Fibroblast of the aortic adventitia (primary cell): ENCODE results near the gene ACYP2. TPM values are rescaled to one million over a fixed set of nuclear protein-coding genes. Genes with fewer than 3 reads are reported as not detected.
A peak's percentile ranks its signal among the peaks of the same experiment; 100 is the strongest.

Experiments
- DNase-seq: peaks from one replicate; pipeline ENCODE4 v3.0.0-alpha.2; 2010; ENCODE audit warnings: low read depth
- H3K4me3 ChIP-seq: 2 replicates; pipeline ENCODE4 v1.5.1; 2011; ENCODE audit warnings: low read depth, mild to moderate bottlenecking, control low read depth, low read length, moderate library complexity
- CTCF ChIP-seq: IDR thresholded peaks from 2 replicates; pipeline ENCODE4 v1.5.1; 2011; ENCODE audit warnings: mild to moderate bottlenecking, low read length, control low read depth, inconsistent platforms; ENCODE audit not compliant: insufficient read depth
- total RNA-seq: library from RNA; depleted of rRNA; stranded (reverse); fragments of >200 nt; gene quantifications from 2 replicates; pipeline ENCODE4 v1.2.3, GENCODE V29; 2012; ENCODE audit warnings: low replicate concordance

ACYP2 gene
- total RNA-seq, 1 donor: 11.5 TPM

- DNase-seq: no peak
- no peak overlapping the region for H3K4me3 ChIP-seq
These were observed 18.3 kb upstream of the ACYP2 start for GRCh38 chr2:54097124-54097523.

GRCh38 chr2:54099370-54099769 lies 16.0 kb upstream of the ACYP2 start:
- H3K4me3 ChIP-seq: no peak overlapping the region
- no peak for DNase-seq
- TF ChIP-seq CTCF: no peak

More at GRCh38 chr2:54097124-54097523, 18.3 kb upstream of the ACYP2 start:
- TF ChIP-seq CTCF: no peak

GRCh38 chr2:54099829-54100585 lies 15.4 kb upstream of the ACYP2 start:
- no peak overlapping the region for H3K4me3 ChIP-seq
- no peak for DNase-seq
- TF ChIP-seq CTCF: no peak

GRCh38 chr2:54100772-54101171 lies 14.6 kb upstream of the ACYP2 start:
- TF ChIP-seq CTCF: no peak
- H3K4me3 ChIP-seq: no peak overlapping the region
- no peak for DNase-seq

- DNase-seq: peak; percentile 68
- H3K4me3 ChIP-seq: no peak overlapping the region
- TF ChIP-seq CTCF: peak; percentile 15
These were observed 11.7 kb upstream of the ACYP2 start for GRCh38 chr2:54103454-54104314.

GRCh38 chr2:54106631-54107454 lies 8.6 kb upstream of the ACYP2 start:
- DNase-seq: peak; percentile 70
- TF ChIP-seq CTCF: peak; percentile 87
- H3K4me3 ChIP-seq: no peak overlapping the region
